Neuronal stem cell (in vitro differentiated cells): ENCODE data around the gene GOLGA6A.
"Not testable (repeated sequence)": the region's sequence is repeated elsewhere in the genome, so short reads cannot be mapped to it uniquely, and the experiment has no call there.

Experiments used
- DNase-seq: peaks from one replicate; pipeline ENCODE4 v3.0.0-alpha.2; 2013; ENCODE audit warnings: low spot score
- H2AFZ ChIP-seq: one replicate; pipeline ENCODE4 v1.6.1; 2013; ENCODE audit warnings: mild to moderate bottlenecking, low read length, inconsistent platforms
- H2AK5ac ChIP-seq: 2 replicates; pipeline ENCODE4 v1.6.1; 2013; ENCODE audit warnings: low read depth, mild to moderate bottlenecking, inconsistent platforms, low read length, moderate library complexity, mixed read lengths
- H2BK120ac ChIP-seq: 2 replicates; pipeline ENCODE4 v1.6.1; 2013; ENCODE audit warnings: low read depth, mild to moderate bottlenecking, inconsistent platforms, low read length, moderate library complexity, mixed read lengths
- H2BK12ac ChIP-seq: one replicate; pipeline ENCODE4 v1.6.1; 2013; ENCODE audit warnings: low read length, inconsistent platforms
- H2BK15ac ChIP-seq: 2 replicates; pipeline ENCODE4 v1.6.1; 2013; ENCODE audit warnings: mild to moderate bottlenecking, low read length, inconsistent platforms, mixed read lengths
- H2BK5ac ChIP-seq: one replicate; pipeline ENCODE4 v1.6.1; 2013; ENCODE audit warnings: inconsistent platforms, mild to moderate bottlenecking, low read length, moderate library complexity
- H3K14ac ChIP-seq: one replicate; pipeline ENCODE4 v1.6.1; 2013; ENCODE audit warnings: low read length, inconsistent platforms
- H3K18ac ChIP-seq: 2 replicates; pipeline ENCODE4 v1.6.1; 2013; ENCODE audit warnings: low read length, inconsistent platforms
- H3K23ac ChIP-seq: 2 replicates; pipeline ENCODE4 v1.6.1; 2013; ENCODE audit warnings: low read depth, mild to moderate bottlenecking, mixed read lengths, low read length, inconsistent platforms; ENCODE audit not compliant: poor library complexity
- H3K27ac ChIP-seq: replicated peaks from 3 replicates; pipeline ENCODE4 v1.5.1; 2013; ENCODE audit warnings: low read length, inconsistent platforms
- H3K27me3 ChIP-seq, 3 experiments: 2 replicates each; pipeline ENCODE4 v1.6.1; 2013; ENCODE audit warnings: low read length in 3 of 3, mild to moderate bottlenecking in 2 of 3, inconsistent platforms in 1 of 3, low read depth in 1 of 3, mixed read lengths in 1 of 3, moderate library complexity in 1 of 3; ENCODE audit not compliant: control insufficient read depth in 3 of 3, insufficient read depth in 3 of 3
- H3K36me3 ChIP-seq, 2 donors: replicated peaks in 1 of 2; 2 replicates each; pipeline ENCODE4 v1.6.1; 2013; ENCODE audit warnings: low read length in 2 of 2; ENCODE audit not compliant: control insufficient read depth in 2 of 2, insufficient read depth in 2 of 2
- H3K4ac ChIP-seq: 2 replicates; pipeline ENCODE4 v1.6.1; 2013; ENCODE audit warnings: inconsistent platforms, mild to moderate bottlenecking, low read length, moderate library complexity
- H3K4me1 ChIP-seq, 2 donors: 1 replicate in 1 of 2; 2 replicates in 1 of 2; pipeline ENCODE4 v1.6.1; 2013; ENCODE audit warnings: low read length in 2 of 2, low read depth in 1 of 2; ENCODE audit not compliant: control insufficient read depth in 2 of 2, insufficient read depth in 1 of 2
- H3K4me2 ChIP-seq: one replicate; pipeline ENCODE4 v1.6.1; 2013; ENCODE audit warnings: mild to moderate bottlenecking, low read length, inconsistent platforms; ENCODE audit not compliant: insufficient read depth, poor library complexity, severe bottlenecking
- H3K4me3 ChIP-seq, 2 donors: 2 replicates each; pipeline ENCODE4 v1.5.1; 2013; ENCODE audit warnings: low read length in 2 of 2, mild to moderate bottlenecking in 2 of 2, inconsistent platforms in 1 of 2, moderate library complexity in 1 of 2
- H3K79me1 ChIP-seq: one replicate; pipeline ENCODE4 v1.6.1; 2013; ENCODE audit warnings: low read depth, mild to moderate bottlenecking, inconsistent platforms, low read length, moderate library complexity
- H3K9ac ChIP-seq: one replicate; pipeline ENCODE4 v1.6.1; 2013; ENCODE audit warnings: mild to moderate bottlenecking, low read depth, low read length, inconsistent platforms; ENCODE audit not compliant: poor library complexity
- H3K9me3 ChIP-seq, 2 donors: replicated peaks in 1 of 2; 2 replicates each; pipeline versions ENCODE3 to v1.6.1; 2013; ENCODE audit warnings: low read length in 2 of 2, mild to moderate bottlenecking in 2 of 2, inconsistent platforms in 1 of 2, low read depth in 1 of 2, mixed read lengths in 1 of 2, moderate library complexity in 1 of 2; ENCODE audit not compliant: control insufficient read depth in 2 of 2, insufficient read depth in 1 of 2
- H4K8ac ChIP-seq: one replicate; pipeline ENCODE4 v1.6.1; 2013; ENCODE audit warnings: low read depth, mild to moderate bottlenecking, inconsistent platforms, low read length, moderate library complexity
- H4K91ac ChIP-seq: one replicate; pipeline ENCODE4 v1.6.1; 2013; ENCODE audit warnings: low read length, low read depth, mild to moderate bottlenecking, inconsistent platforms; ENCODE audit not compliant: poor library complexity
- WGBS, 2 donors: extraction: QIAGEN DNeasy Blood & Tissue Kit; methylation state at CpG; one replicate each; pipeline ENCODE4 v1.1.7; 2013; ENCODE audit warnings: missing lambda C conversion rate in 2 of 2, mixed read lengths in 1 of 2; ENCODE audit not compliant: insufficient read length in 2 of 2, insufficient replicate concordance in 1 of 2; ENCODE audit errors: extremely low coverage in 2 of 2; 5-methylcytosine and 5-hydroxymethylcytosine counted together

GOLGA6A gene

GRCh38 chr15:74094567-74094966, 12.2 kb upstream of the GOLGA6A start:
- H3K4me1 ChIP-seq, H3K36me3 ChIP-seq, H3K79me1 ChIP-seq, H3K4me3 ChIP-seq, H3K4me2 ChIP-seq, H3K4ac ChIP-seq, H2BK12ac ChIP-seq, H3K27me3 ChIP-seq, H3K18ac ChIP-seq, H4K91ac ChIP-seq, H2BK120ac ChIP-seq, H2AFZ ChIP-seq, H2BK5ac ChIP-seq, H4K8ac ChIP-seq, DNase-seq, H2AK5ac ChIP-seq, H3K14ac ChIP-seq, H2BK15ac ChIP-seq, H3K27ac ChIP-seq, H3K9ac ChIP-seq, H3K9me3 ChIP-seq, H3K23ac ChIP-seq: not testable (repeated sequence)
- WGBS, 2 donors = no CpG with 5 or more reads among the region's 2 CpGs

- H2AFZ ChIP-seq, H4K8ac ChIP-seq, H3K4ac ChIP-seq, DNase-seq, H3K79me1 ChIP-seq, H2BK15ac ChIP-seq, H3K9me3 ChIP-seq, H3K27ac ChIP-seq, H3K23ac ChIP-seq, H2BK5ac ChIP-seq, H3K18ac ChIP-seq, H3K14ac ChIP-seq, H2BK120ac ChIP-seq, H3K9ac ChIP-seq, H2AK5ac ChIP-seq, H3K4me2 ChIP-seq, H2BK12ac ChIP-seq, H3K4me3 ChIP-seq, H3K4me1 ChIP-seq, H3K36me3 ChIP-seq, H3K27me3 ChIP-seq, H4K91ac ChIP-seq: not testable (repeated sequence)
- no CpG with 5 or more reads among the region's 9 CpGs for whole genome bisulfite sequencing, 2 donors
Measured at GRCh38 chr15:74075781-74076180, 6.6 kb downstream of the GOLGA6A start.

- H3K14ac ChIP-seq, H3K9ac ChIP-seq, DNase-seq, H2AK5ac ChIP-seq, H3K9me3 ChIP-seq, H4K8ac ChIP-seq, H3K4me1 ChIP-seq, H3K4ac ChIP-seq, H4K91ac ChIP-seq, H2BK120ac ChIP-seq, H3K4me2 ChIP-seq, H3K36me3 ChIP-seq, H2BK5ac ChIP-seq, H3K27ac ChIP-seq, H2BK15ac ChIP-seq, H3K79me1 ChIP-seq, H3K27me3 ChIP-seq, H3K18ac ChIP-seq, H2BK12ac ChIP-seq, H2AFZ ChIP-seq, H3K4me3 ChIP-seq, H3K23ac ChIP-seq: not testable (repeated sequence)
- WGBS, 2 donors = no CpG with 5 or more reads among the region's 16 CpGs
Measured at GRCh38 chr15:74072614-74073337, 9.6 kb downstream of the GOLGA6A start.

- H2AFZ ChIP-seq, H2AK5ac ChIP-seq, H3K9ac ChIP-seq, H3K18ac ChIP-seq, H3K14ac ChIP-seq, H3K4me3 ChIP-seq, H3K27me3 ChIP-seq, H3K4me2 ChIP-seq, H2BK5ac ChIP-seq, H3K79me1 ChIP-seq, H3K23ac ChIP-seq, H2BK15ac ChIP-seq, H2BK12ac ChIP-seq, H3K9me3 ChIP-seq, H3K4me1 ChIP-seq, H4K8ac ChIP-seq, H4K91ac ChIP-seq, DNase-seq, H3K4ac ChIP-seq, H3K36me3 ChIP-seq, H3K27ac ChIP-seq, H2BK120ac ChIP-seq: not testable (repeated sequence)
- no CpG with 5 or more reads among the region's 9 CpGs for WGBS, 2 donors
Measured at GRCh38 chr15:74072132-74072531, 10.2 kb downstream of the GOLGA6A start.
